Measurements from ENCODE around the gene ICA1L.

Gene ICA1L

GRCh38 chr2:202782940-202783558 lies 88.5 kb downstream of the ICA1L start:
- no peak for DNase-seq (ENCODE audit: low read depth in 2 of 2)

DNA sequence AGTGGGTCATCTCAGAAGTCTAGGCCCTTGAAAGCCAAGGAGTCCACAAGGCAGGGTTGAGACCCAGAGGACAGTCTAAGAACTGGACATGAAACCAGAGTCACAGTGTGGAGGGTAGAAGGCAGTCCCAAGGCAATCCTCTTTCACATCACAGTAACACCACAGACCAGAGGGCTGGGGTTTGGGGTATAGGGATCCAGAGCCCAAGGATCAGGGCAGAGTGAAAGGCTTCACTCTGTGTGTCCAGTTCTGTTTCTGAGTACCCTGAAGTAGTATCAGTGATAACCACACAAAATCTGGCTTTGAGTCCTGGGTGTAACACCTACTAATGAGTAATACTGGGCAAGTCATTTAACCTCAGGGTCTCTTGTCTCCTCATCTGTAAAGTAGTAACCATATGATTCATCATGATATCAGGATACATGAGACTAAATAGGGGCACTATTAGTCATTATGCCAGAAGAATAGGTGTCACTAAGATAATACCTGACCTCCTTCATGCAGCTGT lies 91.0 kb downstream of the ICA1L start:
- DNase-seq (ENCODE audit: low read depth in 2 of 2) = no peak

GRCh38 chr2:202778217-202778616 lies 93.3 kb downstream of the ICA1L start:
- no peak for DNase-seq (ENCODE audit: low read depth in 2 of 2)

DNA sequence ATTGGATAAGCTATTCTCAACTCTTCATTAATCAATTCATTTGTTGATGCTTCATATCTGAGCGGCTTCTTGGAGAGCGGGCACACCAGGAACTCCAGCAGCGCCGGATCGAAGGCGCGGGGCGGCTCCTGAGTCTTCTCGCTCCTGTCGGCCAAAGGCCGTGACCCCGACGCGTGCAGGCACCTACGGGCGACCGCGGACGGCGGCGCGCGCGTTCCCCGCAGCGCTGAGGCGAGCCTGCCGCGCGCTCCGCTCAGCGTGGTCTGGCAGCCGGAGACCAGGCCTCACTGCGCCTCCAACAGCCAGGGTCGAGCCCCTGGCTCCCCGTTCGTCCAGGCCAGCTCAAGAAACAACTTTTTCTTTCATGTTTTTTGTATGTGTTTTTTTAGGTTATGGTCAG lies 97.5 kb downstream of the ICA1L start:
- DNase-seq (ENCODE audit: low read depth in 2 of 2) = no peak

GRCh38 chr2:202773301-202773973 lies 98.1 kb downstream of the ICA1L start:
- no peak for DNase-seq (ENCODE audit: low read depth in 2 of 2)

- DNase-seq (ENCODE audit: low read depth in 2 of 2) = no peak
Observed at GRCh38 chr2:202771741-202772460, 99.7 kb downstream of the ICA1L start.

GRCh38 chr2:202771336-202771735 lies 100.2 kb downstream of the ICA1L start:
- DNase-seq (ENCODE audit: low read depth in 2 of 2) = no peak

DNA sequence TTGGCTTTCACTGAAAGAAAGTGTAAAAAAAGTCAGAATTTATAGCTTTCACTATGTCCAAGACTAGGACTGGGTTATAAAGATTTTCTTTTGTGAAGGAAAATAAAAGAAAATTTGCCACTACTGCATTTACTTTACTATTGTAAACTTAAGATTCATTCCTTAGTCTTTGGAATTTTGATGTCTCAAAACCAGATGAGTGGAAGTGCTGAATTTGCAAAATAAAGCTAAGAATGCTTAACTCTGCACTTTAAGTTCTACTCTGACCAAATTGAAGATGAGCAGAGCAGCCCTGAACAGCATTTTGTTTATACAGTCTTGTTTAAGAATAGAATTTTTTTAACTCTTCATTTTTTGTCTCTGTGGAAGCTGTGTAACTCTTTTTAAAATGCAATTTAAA lies 102.4 kb downstream of the ICA1L start:
- DNase-seq (ENCODE audit: low read depth in 2 of 2) = no peak

DNA sequence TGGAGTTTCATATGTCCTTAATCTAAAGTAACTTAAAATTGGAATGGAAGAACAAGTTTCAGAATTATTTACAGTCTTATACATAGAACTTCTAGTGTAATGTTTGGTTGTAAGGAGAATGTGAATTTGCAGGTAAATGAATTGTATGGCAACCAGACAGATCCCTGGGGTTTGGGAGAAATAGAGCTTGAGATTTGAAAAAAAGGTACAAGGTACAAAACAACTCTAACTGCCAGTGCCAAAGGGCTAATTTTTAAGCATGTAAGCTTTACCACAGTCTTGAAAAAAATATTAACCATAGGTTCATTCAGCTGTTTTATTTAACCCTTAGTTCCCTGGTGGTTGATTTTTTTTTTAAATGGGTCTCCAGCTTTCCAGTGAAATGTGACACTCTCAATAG lies 103.3 kb downstream of the ICA1L start:
- no peak for DNase-seq (ENCODE audit: low read depth in 2 of 2)

DNA sequence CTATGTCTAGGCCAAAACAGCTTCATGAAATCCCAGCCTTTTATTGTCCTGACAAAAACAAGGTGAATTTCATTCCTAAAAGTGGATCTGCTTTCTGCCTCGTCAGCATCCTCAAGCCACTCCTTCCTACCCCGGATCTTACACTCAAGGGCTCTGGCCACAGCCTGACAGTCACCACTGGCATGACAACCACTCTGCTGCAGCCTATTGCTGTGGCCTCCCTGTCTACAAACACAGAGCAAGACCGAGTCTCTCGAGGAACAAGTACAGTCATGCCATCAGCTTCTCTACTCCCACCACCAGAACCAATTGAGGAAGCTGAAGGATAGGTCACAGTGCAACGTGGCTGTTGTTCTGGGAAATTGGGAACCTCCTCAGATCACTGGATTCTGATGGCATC lies 106.1 kb downstream of the ICA1L start:
- DNase-seq (ENCODE audit: low read depth in 2 of 2) = no peak

DNA sequence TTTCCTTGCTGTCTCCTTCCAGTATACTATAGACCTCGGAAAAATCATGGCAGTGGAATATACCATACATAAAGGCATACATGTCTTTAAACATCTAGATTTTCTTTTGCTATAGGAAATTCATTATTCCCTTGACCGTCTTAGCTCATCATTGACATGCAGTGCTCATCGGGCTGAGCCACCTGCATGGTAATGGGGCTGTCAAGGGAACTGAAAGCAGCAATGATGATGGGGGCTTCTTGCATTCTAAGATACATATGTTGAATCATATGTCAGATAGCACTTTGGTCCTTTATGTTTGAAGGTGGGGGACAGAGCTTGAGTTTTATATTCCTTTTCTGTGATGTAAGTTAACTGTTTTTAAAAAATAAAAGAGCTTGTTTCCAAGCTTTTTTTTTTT lies 106.6 kb downstream of the ICA1L start:
- no peak for DNase-seq (ENCODE audit: low read depth in 2 of 2)

DNA sequence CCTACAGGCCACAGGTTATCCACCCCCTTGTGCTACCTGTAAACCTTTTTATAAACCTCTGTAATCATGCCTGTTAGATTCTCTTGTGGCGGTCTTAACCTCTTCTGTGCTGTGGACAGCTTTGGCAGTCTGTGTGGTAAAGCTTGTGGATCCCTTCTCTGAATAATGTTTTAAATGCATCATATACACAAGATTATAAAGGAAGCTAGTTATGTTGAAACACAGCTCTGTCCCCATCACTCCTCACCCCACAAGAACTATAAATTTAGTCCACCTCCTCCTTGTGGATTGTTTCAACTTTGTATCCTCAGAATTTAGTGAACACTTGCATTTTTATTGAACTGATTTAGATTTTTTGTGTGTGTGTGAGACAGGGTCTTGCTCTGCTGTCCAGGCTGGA lies 107.7 kb downstream of the ICA1L start:
- DNase-seq (ENCODE audit: low read depth in 2 of 2) = no peak

GRCh38 chr2:202762556-202762955 lies 109.0 kb downstream of the ICA1L start:
- DNase-seq (ENCODE audit: low read depth in 2 of 2) = no peak

DNA sequence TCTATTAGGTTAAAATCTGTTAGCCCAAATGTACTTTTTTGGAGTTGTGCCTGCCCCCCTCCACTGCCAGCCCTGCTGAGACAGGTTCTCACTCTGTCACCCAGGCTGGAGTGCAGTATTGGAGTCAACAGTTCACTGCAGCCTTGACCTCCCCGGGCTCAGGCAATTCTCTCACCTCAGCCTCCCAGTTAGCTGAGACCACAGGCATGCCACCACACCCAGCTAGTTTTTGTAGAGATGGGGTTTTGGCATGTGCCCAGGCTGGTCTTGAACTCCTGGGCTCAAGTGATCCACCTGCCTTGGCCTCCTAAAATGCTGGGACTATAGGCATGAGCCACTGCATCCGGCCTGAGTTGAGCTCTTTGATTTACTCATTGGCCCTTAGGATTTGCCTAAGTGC lies 110.7 kb downstream of the ICA1L start:
- DNase-seq (ENCODE audit: low read depth in 2 of 2) = no peak

DNA sequence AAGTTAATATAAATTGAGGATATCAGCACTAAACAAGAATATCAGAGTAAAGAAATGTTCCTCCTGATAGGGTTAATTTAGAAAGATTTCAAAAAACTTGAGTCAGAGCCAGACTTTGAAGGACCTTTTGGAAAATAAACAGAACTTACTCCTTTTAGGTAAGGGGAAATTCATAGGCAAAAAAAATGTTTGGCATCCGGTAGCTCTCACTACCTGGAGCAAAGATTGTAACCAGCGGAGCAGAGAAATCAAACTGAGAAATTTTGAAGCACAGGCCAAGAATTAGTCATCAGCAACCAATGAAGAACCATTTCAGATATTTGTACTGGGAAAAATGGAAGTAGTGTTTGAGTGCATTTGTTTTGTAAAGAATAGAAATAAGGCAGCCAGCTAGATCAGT lies 113.0 kb downstream of the ICA1L start:
- no peak for DNase-seq (ENCODE audit: low read depth in 2 of 2)

- no peak for DNase-seq (ENCODE audit: low read depth in 2 of 2)
Observed at GRCh38 chr2:202758128-202758527, 113.4 kb downstream of the ICA1L start.

- DNase-seq (ENCODE audit: low read depth in 2 of 2) = no peak
Observed at GRCh38 chr2:202757339-202757738, 114.2 kb downstream of the ICA1L start.

- DNase-seq (ENCODE audit: low read depth in 2 of 2) = no peak
Observed at GRCh38 chr2:202756598-202756997, 115.0 kb downstream of the ICA1L start.

- no peak for DNase-seq (ENCODE audit: low read depth in 2 of 2)
Observed at GRCh38 chr2:202754936-202755335, 116.6 kb downstream of the ICA1L start.

DNA sequence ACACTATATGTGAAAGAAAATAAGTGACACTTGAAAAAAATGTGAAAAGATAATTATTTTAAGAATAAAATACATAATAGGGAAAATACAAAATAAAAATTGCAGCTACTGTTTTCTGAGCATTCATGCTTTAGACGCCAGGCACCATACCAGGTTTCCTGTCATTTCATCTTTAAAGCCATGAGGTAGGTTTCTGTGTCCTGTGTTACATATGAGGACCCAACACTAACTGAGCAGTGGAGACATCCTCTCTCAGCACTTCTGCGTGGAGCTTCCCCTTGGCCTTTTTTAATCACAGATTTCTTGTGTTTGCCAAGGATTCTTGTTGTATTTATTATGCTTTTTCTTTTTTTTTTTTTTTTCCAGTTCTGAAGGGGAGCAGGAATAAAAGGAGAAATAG lies 119.5 kb downstream of the ICA1L start:
- DNase-seq (ENCODE audit: low read depth in 2 of 2) = no peak

GRCh38 chr2:202750763-202751427 lies 120.7 kb downstream of the ICA1L start:
- no peak for DNase-seq (ENCODE audit: low read depth in 2 of 2)

DNA sequence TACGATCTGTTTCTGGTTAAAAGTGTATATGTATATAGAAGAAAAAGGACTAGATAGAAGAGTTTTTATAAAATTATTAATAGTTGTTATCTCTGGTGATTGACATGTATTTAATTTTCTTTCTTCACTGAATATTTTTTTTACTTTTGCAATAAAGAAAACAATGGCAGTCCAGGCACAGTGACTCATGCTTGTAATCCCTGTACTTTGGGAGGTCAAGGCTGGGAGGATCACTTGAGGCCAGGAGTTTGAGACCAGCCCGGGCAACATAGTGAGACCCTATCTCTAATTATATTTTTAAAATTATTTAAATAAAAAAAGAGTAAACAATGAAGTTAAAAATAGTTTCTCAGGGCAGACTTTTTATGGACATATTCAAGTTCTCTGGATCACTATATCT lies 122.1 kb downstream of the ICA1L start:
- DNase-seq (ENCODE audit: low read depth in 2 of 2) = no peak
